ENCODE results near the gene SHC1. TPM values are rescaled to one million over a fixed set of nuclear protein-coding genes. Genes with fewer than 3 reads are reported as not detected.

Gene SHC1
- total RNA-seq, 2 donors from 2014 or later = 69.5 to 80.5 TPM

DNA sequence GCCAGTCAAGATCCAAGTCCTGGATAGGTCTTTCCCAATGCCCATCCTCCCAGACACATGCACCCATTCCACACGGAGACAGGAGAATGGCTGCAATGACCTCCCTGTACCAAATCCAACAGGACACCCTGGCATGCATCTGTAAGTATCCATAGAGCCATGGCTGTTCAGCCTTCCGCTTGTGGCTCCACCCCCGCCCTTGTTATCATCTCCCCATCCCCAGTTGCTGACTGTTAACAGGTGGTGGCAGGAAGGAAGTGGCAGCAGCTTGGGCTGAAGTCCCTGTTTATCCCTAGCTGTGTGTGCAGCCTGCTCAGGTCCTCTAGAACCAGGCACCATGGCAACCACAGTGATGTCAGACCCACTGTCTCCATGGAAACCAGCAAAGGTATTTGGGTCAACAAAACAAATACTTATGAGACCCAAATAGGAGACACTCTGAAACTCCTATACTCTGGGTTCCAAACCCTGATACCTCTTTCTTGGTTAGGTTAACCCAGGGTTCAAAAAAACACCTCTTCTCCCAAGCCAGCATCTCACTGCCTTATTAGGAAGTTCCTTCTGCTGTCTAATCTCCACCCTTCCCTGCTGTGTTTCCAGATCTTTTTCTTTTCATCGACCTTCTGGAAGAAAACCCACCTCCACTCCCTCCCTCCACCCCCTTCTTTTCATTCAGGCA is 15.4 kb downstream of the SHC1 start:
- H3K4me3 ChIP-seq = peak overlapping the region; percentile 52 to 60
- H3K27ac ChIP-seq = peak overlapping the region; percentile 73 to 84
- peaks cover 22% of the 10 kb centered on the region for H3K36me3 ChIP-seq
- H3K27me3 ChIP-seq = no peaks in the 10 kb centered on the region
- no peak for TF ChIP-seq CTCF (IDR thresholded peaks at IDR 0.05)
- DNase-seq (ENCODE audit: low spot score) = no peak
- H3K4me1 ChIP-seq = peaks cover 0 to 47% of the 10 kb centered on the region in 2 donors
- no peaks in the 10 kb centered on the region for H3K9me3 ChIP-seq

- H3K36me3 ChIP-seq = peaks cover 21% of the 10 kb centered on the region
- H3K4me3 ChIP-seq = no peak overlapping the region
- H3K27me3 ChIP-seq = no peaks in the 10 kb centered on the region
- no peak for DNase-seq (ENCODE audit: low spot score)
- H3K4me1 ChIP-seq = peaks cover 0 to 47% of the 10 kb centered on the region in 2 donors
- TF ChIP-seq CTCF (IDR thresholded peaks at IDR 0.05) = no peak
- no peaks in the 10 kb centered on the region for H3K9me3 ChIP-seq
- H3K27ac ChIP-seq = no peak overlapping the region
Observed at GRCh38 chr1:154954541-154954940, 16.0 kb downstream of the SHC1 start.

DNA sequence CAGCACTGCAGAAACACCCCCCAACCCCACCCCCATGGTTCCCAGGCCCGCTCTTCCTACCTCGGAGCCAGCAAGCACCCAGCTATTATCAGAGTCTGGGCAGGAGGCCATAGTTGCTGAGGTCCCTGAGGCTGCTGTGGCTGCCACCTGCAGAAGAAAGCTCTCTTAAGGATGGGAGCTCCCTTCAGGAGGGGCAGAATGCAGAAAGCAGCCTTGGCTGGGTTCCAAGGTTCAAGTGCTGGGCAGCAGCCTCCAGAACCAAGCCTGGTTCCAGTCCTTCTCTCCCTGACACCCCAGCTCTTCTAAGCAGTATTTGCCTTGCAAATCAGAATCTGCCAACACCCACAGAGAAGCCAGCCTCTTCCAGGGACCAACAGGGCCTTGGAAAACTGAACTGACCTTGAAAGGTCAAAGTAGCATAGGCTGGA is 16.9 kb downstream of the SHC1 start:
- no peak for DNase-seq (ENCODE audit: low spot score)
- Histone ChIP-seq H3K4me1 (peaks cover 0 to 47% of the 10 kb centered on the region in 2 donors), H3K27me3 (no peaks in the 10 kb centered on the region), H3K27ac (no peak overlapping the region), H3K9me3 (no peaks in the 10 kb centered on the region), H3K4me3 (no peak overlapping the region), H3K36me3 (peaks cover 12% of the 10 kb centered on the region)
- no peak for TF ChIP-seq CTCF (IDR thresholded peaks at IDR 0.05)

- Histone ChIP-seq H3K36me3 (peaks cover 13% of the 10 kb centered on the region), H3K27me3 (no peaks in the 10 kb centered on the region), H3K4me1 (peaks cover 0 to 47% of the 10 kb centered on the region in 2 donors), H3K27ac (no peak overlapping the region), H3K9me3 (no peaks in the 10 kb centered on the region), H3K4me3 (no peak overlapping the region)
- DNase-seq (ENCODE audit: low spot score) = no peak
- no peak for TF ChIP-seq CTCF (IDR thresholded peaks at IDR 0.05)
Observed at GRCh38 chr1:154952664-154953063, 17.9 kb downstream of the SHC1 start.

DNA sequence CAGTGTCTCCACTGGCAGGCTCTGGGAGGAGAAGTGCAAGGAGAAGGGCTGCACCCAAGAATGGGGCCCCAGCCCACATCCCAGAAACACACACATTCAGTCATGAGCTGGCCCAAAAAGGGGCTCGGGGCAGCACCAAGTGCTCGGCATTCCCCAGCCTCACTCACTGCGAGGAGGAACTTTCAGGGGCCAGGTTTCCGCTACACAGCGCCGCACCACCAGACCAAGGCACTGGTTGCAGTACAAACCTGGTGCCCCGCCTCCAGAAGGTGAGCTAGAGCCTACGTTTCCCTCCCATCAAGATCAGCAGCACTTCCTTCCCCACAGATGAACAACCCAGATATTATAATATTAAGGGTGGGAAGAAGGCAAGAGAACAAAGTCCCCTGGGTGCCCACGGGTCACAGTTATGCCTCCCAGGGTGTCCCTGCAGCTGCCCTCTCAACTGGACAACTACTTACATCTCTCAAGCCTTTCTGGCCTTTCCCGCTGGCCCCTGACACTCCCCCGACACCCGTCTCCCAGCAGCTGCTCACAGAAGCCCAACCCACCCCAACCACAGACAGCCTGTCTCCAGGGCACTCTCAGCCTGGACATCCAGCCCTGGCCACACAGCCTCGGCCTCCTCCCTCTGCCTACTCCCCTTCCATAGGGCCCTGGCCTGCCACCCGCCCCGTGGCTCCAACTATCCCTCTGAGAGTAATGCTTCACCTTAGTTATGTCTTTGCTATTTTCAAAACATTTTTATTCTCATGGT is 18.5 kb downstream of the SHC1 start:
- Histone ChIP-seq H3K4me1 (peaks cover 0 to 44% of the 10 kb centered on the region in 2 donors), H3K36me3 (peaks cover 16% of the 10 kb centered on the region), H3K27ac (no peak overlapping the region)

More for the DNA sequence above, 18.5 kb downstream of the SHC1 start:
- no peak for DNase-seq (ENCODE audit: low spot score)
- Histone ChIP-seq H3K9me3 (no peaks in the 10 kb centered on the region), H3K4me3 (no peak overlapping the region), H3K27me3 (no peaks in the 10 kb centered on the region)
- TF ChIP-seq CTCF (IDR thresholded peaks at IDR 0.05) = no peak

Data from right atrium auricular region (tissue), 2 donors.